GM23338 (cell line): ENCODE measurements around the gene HTR7.

Source experiments
- CREB1 ChIP-seq: fragments of 250-450 bp; sonication (Bioruptor Pico); IDR thresholded peaks from 2 replicates; pipeline ENCODE4 v1.5.0; 2020; ENCODE audit warnings: low read depth, mild to moderate bottlenecking, moderate library complexity
- CTCF ChIP-seq, 2 experiments: fragments of 200-600 bp in 1 of 2; sonication (generic) in 1 of 2; conservative IDR thresholded peaks; 2 replicates each; pipeline versions ENCODE4 v1.5.1 to v1.6.1; 2016 to 2017; ENCODE audit warnings: antibody characterized with exemption in 2 of 2, low read depth in 2 of 2, mild to moderate bottlenecking in 2 of 2, moderate library complexity in 1 of 2
- ETS1 ChIP-seq: IDR thresholded peaks from 2 replicates; pipeline ENCODE4 v1.6.1; 2016; ENCODE audit warnings: antibody characterized with exemption
- EZH2 ChIP-seq: fragments of 200-600 bp; sonication (generic); IDR thresholded peaks from one replicate; pipeline ENCODE4 v1.8.0; 2017; ENCODE audit warnings: antibody characterized with exemption, mild to moderate bottlenecking, low read depth; ENCODE audit not compliant: unreplicated experiment
- EZH2phosphoT487 ChIP-seq: fragments of 200-600 bp; sonication (generic); IDR thresholded peaks from one replicate; pipeline ENCODE4 v1.8.1; 2018; ENCODE audit warnings: antibody characterized with exemption; ENCODE audit not compliant: unreplicated experiment
- JUNB ChIP-seq: IDR thresholded peaks from one replicate; pipeline ENCODE4 v1.6.1; 2016; ENCODE audit warnings: antibody characterized with exemption; ENCODE audit not compliant: unreplicated experiment
- POLR2AphosphoS5 ChIP-seq: IDR thresholded peaks from 2 replicates; pipeline ENCODE4 v1.6.1; 2016; ENCODE audit warnings: antibody characterized with exemption, low read depth
- REST ChIP-seq: IDR thresholded peaks from one replicate; pipeline ENCODE4 v1.6.1; 2018; ENCODE audit warnings: antibody characterized with exemption; ENCODE audit not compliant: unreplicated experiment
- ZNF331 ChIP-seq: fragments of 250-450 bp; sonication (Bioruptor Pico); IDR thresholded peaks from 2 replicates; pipeline ENCODE4 v1.5.0; 2020; ENCODE audit warnings: low read depth, mild to moderate bottlenecking, moderate library complexity

GRCh38 chr10:90842725-90843124 is 15.1 kb downstream of the HTR7 start:
- TF ChIP-seq CTCF (conservative IDR thresholded peaks at IDR 0.05; ENCODE audit: low read depth in 2 of 2) (no peak), REST (no peak), EZH2phosphoT487 (no peak), POLR2AphosphoS5 (no peak), EZH2 (no peak), JUNB (no peak), ETS1 (no peak), CREB1 (CRISPR knock-in tag) (no peak), ZNF331 (no peak)
